8988T (cell line): ENCODE results near the gene FBL.
"Not testable (repeated sequence)": the region's sequence is repeated elsewhere in the genome, so short reads cannot be mapped to it uniquely, and the experiment has no call there.

Experiments
- DNase-seq: peaks from one replicate; pipeline ENCODE4 v3.0.0; 2011

The FBL gene

DNA sequence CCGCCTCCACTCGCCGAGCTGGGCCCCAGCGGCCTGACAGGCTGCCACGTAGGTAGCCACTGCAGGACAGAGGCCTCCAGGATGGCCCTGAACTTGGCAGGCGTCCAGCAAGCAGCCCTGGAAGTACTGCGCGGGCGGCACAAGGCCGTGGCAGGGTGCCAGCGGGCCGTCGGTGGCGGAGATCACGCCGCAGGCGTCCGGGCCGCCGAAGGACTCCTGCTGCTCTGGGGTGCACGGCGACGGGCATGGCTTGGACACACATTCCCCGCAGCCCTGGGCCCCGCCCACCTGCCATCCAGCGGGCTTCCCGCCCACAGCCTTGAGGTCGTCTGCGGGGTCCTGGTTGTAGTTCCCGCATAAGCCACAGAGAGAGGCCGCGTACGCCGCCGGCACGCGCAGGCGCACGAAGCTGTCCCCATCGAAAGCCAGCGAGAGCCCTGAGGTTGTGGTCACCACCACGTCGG, 29.3 kb upstream of the FBL start:
- not testable (repeated sequence) for DNase-seq

DNA sequence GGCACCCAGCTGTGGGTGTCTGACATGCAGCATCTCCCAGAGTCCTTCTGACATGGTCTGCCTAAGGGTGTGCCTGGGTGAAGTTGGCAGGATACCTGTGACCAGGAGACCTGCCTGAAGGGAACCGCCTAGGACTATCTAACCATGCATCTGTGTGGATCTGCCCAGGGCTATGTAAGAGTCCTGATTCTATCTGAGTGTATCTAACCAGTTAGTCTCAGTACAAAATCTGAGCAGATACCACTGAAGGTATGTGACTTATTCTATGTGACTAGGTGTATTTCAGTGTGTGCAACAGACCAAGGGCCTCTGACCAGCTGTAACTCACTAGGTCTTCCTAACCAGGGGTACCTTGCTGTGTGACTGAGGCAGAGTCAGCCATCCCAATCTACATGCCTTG, 28.2 kb upstream of the FBL start:
- DNase-seq = no peak

DNA sequence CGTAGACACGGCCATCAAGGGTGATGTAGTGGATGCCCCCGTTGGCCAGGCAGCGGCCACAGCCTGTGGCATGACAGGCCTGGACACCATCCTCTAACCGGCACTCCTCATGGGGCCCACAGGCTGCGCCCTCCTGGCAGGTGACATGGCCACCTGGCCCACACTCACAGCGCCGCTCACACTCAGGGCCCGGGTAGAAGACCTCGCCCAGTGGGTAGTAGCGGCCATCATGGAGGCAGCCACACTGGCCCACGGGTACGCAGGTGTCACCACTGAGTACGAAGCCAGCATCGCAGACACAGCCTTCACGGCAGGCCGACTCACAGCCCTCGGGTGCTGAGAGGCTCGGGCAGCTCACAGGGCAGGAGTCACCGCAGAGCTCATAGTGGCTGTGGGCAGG, 27.2 kb upstream of the FBL start:
- no peak for DNase-seq

DNA sequence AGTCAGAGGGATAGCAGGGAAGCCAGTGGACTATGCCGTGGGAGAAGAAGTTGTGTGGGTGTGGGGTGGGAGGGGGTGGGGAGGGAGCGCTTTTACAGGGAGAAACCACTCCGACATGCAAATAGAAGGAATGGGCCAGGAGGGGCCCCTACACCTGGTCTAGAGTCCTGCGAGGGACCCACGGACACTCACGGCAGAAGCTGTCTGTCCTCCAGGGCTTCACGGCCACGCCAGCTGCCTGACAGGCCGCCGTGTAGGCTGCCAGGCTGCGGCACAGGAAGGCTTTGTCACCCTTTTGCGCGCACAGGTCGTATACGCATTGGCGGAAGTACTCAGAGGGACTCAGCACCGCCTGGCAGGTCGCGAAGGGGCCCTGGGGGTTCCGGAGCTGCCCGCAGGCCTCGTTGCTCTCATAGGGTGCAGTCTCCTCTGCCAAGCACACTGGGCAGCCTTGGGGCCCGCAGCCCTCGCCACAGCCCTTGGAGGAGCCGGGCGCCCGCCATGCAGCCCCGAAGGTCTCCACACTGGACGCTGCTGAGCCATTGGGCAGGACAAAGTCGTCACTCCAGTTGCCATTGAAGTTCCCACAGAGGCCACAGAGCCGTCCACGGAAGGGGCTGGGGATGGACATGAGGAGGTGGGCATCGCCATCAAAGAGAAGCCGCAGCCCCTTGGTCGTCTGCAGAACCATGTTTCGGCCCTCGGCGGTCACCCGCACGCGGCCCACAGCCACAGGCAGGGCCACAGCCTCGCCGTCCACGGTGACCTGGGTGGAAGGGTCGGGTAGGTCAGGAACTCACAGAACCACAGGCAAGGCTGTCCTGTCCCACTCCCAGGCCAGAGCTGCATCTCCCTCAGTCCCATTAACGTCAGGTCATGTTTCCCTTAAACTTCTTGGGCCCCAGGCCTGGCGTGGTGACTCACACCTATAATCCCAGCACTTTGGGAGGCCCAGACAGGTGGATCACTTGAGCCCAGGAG, 26.0 kb upstream of the FBL start:
- no peak for DNase-seq

DNA sequence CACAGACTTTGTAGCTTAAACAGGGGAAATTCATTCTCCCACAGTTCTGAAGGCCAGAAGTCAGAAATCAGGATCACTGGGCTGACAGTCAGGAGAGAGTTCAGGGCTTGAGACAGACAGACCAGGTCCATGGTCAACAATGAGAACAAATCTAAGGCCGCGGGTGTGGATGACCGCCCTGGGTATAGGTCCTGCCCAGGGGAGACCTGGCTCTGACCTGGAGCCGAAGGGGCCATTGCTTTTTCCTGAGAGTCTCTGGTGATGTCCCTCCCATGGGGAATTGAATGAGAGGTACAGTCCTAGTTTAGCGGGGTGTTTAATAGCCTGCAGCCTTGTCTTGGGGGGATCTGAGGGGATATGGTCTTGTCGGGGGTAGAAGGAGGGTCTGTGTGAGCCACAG, 25.2 kb upstream of the FBL start:
- no peak for DNase-seq

DNA sequence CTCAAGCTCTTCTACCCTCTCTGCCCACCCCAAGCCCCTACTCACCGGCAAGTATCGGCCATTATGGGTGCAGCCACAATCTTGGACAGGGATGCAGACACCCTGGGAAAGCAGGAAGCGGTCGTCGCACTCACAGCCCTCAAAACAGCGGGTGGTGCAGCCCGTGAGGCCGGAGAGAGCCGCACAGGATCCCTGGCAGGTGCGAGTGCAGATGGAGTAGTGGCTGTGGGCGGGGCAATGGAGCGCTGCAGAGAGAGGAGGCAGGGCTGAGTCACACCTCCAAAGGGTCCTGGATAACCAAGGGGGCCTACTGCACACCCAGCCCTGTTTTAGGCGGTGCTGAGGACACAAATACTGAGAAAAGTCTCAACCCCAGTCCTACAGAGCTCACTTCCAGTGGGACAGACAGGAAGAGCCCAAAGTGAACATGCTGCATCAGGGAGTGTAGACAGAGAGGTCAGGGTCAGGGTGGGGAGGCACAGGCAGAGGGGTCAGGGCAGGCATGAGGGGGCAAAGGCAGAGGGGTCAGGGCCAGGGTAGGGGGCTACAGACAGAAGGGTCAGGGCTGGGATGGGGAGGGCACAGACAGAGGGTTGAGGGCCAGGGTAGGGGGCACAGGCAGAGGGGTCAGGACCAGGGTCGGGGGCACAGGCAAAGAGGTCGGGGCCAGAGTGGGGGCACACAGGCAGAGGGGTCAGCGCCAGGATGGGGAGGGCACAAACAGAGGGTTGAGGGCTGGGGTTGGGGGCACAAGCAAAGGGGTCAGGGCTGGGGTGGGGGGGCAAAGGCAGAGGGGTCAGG, 24.2 kb upstream of the FBL start:
- DNase-seq = no peak

DNA sequence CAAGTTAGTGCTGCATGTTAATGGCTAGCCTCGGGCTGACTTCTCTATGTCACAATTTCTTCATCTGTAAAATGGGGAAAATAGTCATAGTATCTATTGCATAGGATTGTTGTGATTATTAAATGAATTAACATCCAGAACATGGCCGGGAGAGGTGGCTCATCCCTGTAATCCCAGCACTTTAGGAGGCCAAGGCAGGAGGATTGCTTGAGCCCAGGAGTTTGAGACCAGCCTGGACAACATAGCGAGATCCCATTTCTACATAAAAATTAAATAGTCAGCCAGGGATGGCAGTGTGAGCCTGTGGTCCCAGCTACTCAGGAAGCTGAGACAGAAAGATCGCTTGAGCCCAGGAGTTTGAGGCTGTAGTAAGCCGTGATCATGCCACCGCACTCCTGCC, 21.8 kb upstream of the FBL start:
- no peak for DNase-seq

DNA sequence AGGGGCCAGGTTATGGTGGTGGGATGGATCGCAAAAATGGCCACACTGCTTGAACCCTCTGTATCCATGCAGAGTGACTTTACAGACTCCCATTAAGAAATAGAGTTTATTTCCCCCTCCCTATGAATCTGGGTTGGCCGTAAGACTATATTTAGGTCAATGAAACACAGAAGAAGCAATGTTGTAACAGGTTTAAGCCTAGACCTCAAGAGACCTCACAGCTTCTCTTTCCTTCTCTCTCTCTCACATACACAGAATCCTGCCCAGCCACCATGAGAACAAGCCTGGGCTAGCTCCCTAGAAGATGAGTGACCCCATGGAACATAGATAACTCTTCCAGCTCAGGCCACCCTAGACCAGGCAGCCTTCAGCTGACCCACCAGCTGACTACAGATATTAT, 21.0 kb upstream of the FBL start:
- no peak for DNase-seq

DNA sequence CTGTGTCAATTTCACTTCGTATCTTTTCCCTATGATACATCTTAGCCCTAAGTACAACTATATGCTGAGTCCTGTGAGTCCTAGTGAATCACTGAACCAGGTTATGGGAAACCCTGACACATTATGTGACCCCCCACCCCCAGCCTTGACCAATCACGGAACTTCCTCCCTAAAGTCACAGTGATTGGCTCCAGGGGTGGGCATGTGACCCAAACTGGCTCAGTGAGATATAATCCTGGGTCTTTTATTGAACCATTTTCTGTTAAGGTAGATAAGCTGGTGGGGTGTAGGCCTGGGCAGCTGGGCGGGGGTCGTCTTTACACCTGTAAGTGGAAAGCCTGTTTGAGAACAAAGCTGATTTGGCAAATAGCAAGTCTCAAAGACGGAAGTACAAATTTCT, 19.8 kb upstream of the FBL start:
- DNase-seq = no peak

DNA sequence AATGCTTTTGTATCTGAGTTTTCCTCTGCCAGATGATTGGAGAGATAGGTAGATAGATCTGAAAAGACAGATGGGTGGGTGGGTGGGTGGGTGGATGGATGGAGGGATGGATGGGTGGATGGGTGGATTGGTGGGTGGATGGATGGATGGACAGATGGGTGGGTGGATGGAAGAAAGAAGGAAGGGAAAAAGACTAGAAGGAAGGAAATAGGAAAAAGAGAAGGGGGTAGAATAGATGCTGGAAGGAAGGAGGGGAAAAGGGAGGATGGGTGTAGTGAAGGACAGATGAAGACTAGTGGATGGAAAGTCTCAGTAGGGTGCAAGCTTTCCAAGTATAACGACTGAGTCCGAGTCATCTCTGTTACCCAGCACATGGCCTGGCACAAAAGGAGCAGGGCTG, 19.0 kb upstream of the FBL start:
- no peak for DNase-seq

DNA sequence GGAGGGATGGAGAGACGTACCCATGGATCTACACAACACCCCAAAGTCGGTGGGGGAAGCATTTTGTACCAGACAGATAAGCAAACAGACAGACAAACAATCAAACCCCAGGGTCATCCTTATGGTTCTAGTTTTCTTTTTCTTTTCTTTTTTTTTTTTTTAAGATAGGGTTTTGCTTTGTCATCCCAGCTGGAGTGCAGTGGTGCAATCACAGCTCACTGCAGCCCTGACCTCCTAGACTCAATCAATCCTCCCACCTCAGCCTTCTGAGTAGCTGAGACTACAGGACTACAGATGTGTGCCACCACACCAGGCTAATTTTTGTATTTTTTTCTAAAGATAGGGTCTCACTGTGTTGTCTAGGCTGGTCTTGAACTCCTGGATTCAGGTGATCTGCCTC, 17.9 kb upstream of the FBL start:
- no peak for DNase-seq

DNA sequence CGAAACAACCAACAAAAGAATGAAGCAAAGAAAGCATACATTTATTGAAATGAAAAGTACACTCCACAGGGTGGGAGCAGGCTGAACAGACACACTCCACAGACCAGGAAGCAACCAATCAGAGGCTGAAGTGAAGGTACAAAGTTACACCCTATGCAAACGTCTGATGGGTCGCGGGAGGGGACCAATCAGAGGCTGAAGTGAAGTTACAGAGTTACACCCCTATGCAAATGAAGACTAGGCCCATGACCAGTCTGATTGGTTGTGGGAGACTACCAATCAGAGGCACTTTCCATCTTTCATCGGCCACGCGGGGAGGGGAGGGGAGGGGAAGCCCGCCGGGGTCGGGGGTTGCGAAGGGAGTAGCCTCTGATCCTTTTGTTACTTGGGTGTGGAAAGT, 12.4 kb upstream of the FBL start:
- no peak for DNase-seq

DNA sequence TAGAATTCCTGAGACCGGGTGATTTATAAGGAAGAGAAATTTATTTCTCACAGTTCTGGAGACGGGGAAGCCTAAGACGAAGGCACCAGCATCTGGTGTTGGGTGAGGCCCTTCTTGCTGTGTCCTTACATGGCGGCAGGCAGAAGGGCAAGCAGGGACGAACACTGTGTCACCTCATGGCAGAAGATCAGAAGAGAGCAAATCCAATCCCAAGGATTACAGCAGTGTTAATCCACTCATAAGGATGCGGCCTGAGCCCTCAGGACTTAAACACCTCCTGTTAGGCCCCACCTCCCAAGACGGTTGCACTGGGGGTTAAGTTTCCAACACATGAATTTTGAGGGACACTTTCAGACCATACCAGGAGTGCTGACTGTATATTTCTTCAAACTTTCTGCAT, 6.7 kb upstream of the FBL start:
- DNase-seq = no peak

DNA sequence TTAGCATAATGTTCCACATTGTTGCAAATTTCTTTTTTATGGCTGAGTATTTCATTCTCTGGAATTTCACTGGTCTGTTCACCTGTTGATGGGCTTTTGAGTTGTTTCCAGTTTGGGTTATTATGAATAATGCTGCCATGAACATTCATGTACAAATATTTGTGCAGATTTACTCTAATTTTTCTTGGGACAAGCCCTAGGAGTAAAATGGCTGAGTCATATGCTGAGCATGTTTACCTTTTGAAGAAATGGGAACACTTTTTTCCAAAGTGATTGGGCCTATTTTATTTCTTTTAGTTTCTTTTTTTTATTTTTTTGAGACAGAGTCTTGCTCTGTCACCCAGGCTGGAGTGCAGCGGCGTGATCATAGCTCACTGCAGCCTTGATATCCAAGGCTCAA, 4.7 kb upstream of the FBL start:
- DNase-seq = no peak

DNA sequence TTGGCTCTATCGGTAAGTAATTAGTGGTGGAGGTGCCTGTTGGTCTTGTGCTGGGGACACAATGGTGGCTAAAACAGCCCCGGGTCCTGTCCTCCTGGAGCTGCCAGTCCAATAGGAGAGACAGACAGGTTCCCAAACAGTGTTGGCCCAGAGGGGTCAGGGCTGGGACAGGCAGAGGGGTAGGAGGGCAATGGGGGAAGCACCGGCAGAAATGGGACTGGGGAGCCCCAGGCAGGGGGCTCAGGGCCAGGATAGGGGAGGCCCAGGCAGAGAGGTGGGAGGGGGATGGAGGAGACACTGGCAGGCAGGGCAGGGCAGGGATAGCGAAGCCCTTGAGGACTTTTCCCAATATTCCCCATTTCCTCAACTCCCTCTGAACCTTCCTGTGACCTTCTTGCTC, 2.2 kb upstream of the FBL start:
- DNase-seq = no peak

DNA sequence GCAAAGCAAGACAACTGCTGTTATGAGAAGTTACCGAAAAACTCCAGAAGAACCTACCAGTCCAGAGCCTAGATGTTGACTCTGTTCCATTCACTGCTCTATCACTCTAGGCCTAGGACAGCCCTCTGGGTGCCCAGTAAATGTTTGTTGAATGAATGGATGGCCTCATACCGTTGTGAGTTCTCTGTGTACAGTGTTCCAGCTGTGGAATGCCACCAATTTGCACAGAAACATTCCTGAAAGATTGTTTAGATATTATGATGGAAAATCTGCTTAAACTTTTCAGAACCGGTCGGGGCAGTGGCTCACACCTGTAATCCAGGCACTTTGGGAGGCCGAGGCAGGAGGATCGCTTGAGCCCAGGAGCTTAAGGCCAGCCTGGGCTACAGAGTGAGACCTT, 1.3 kb upstream of the FBL start:
- no peak for DNase-seq

DNA sequence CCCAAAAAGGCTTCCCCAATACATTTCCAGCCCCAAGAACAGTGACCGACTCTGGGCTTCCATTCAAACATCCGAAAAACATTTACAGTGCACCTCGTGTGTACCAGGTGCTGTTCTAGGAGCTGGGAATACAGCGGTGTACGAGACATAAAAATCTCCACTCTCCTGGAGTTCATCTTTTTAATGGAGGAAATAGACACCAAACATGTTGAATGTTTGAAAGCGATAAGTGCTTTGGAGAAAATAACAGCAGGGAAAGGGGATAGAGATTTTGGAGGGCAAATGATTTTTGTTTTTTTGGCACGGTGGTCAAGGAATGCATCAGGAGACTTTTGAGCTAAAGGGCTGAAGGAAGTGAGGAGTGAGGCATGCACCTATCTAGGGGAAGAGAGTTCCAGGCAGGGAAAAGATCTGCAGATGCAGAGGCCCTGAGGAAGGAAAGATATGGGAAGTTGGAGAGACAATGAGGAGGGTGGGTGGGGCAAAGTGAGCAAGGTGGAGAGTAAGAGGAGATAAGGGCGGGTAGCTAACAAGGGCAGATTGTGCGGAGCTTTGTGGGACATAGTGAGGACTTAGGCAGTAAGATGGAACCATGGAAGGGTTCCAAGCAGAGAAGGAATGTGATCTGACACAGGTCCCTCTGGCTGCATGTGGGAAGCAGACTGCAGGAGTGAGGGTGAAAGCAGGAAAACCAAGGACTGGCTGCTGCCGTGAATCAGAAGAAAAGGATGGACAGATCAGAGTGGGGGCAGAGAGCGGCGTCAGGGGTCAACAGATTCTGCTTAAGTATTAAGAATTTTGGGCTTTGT, 703 bp upstream of the FBL start:
- DNase-seq = no peak

DNA sequence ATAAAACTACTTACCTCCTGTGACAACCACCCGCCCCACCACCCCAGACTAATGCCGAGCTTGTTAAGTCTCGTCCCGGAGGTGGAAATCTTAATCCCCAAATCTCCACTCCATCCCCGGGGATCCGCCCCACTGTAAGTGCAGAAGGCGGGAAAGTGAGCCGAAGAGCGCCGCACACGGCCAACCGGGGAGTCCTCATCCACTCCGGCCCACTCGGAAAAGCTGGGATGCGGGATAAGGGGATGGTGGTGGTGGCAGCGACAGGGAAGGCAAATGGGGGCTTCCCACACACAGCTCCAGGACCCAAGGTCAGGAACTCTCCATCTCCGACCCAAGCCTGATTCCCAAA, 621 bp downstream of the FBL start:
- DNase-seq = no peak

DNA sequence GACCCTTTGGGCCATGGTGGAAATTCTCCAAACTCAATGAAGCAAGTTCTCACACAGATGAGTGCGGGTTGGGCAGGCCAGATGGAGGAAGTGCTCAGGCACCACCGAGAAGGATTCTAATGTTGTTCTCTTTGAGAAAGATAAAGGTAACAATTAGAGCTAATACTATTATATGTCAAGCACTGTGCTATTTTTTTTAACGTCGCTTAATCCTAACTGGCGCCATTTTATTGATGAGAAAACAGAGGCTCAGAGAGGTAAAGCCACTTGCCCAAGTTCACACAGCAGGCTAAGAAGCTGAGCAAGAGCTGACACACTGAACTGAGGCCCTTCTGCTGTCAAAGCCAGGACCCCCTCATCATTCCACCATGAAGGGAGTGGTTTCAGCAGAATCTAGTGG, 1.0 kb downstream of the FBL start:
- no peak for DNase-seq

DNA sequence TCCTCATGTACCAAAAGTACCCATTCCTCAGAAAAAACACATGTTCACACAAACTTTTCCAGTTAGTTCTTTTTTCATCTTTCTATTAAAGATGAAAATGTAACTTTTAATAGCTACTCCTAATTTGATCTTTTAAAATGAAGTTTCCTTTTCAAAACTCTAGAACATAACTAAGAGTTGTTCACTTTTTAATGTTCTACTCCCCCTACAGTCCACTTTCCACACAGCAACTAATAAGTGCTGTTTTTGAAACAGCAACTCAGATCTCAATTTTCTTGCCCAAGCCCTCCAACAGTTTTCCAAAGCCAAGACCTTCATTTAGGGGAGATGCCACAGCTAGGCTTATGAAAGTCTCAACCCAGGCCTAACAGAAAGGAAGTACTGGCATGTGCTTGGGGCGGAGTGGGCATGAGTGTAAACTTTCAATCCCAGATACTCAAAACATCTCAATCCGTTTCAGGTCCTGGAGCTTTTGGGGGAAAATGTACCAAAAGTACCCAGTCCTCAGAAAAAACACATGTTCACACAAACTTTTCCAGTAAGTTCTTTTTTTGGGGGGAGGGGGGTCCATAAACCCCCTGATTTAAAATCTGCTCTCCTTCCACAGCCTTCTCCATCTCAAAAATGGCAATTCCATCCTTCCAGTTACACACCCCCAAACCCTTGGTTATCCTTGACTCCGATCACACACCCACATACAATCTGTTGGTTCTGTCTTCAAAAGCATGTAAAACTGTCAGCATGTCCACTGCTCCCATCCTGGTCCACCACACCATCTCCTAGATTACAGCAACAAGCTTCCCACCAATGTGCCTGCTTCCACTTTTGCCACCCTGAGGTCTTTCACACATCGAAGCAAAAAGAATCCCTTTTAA, 2.0 kb downstream of the FBL start:
- DNase-seq = no peak

DNA sequence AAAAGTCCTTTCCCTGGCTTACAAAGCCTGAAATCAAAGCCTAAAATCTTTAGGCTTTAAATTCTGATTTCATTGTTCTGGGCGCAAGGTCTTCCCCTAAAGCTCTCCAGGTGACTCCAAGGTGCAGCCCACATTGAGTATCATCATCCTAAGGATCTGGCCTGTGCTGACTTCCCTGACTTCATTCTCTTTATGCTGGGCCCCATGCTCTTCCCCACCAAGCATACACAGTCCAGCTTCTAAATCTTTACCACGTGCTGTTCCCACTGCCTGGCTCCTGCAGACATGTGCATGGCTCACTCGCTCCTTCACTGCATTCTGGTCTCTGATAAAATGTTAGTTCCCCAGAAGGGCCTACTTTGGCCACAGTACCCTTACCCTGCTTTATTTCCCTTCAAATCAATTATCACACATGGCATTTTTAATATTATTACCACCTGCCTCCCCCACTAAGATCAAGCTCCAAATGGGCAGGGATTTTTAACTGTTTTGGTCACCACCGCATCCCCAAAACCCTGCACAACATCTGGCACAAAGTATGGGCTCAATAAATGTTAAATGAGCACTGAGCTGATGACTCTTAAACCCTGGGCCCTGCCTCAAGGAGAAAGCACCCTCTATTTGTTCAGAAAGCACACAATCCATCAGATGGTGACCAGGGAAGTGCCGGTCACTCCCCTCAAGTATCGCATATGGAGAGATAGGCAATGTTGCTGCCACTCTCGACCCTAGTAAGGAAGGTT, 3.3 kb downstream of the FBL start:
- DNase-seq = no peak

DNA sequence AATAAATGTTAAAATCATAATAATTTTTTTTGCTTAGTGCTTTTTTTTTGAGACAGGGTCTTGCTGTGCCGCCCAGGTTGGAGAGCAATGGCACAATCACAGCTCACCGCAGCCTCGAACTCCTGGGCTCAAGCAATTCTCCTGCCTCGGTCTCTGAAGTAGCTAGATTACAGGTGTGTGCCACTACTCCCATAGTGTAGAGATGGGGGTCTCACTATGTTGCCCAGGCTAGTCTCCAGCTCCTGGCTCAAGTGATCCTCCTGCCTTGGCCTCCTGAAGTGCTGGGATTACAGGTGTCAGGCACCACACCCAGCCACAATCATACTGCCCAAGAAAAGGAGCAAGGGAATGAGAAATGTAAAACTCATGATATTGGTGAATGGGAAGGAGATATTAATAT, 5.1 kb downstream of the FBL start:
- no peak for DNase-seq
